GM19023 (cell line): ENCODE measurements around the gene MED22.
"Not testable (repeated sequence)": the region's sequence is repeated elsewhere in the genome, so short reads cannot be mapped to it uniquely, and the experiment has no call there.

Experiments used
- ATAC-seq: cut with Tn5 transposase; IDR thresholded peaks from one replicate; pipeline ENCODE4 v1.9.1; 2021; ENCODE audit warnings: mild to moderate bottlenecking, moderate library complexity; ENCODE audit not compliant: unreplicated experiment

Gene MED22

DNA sequence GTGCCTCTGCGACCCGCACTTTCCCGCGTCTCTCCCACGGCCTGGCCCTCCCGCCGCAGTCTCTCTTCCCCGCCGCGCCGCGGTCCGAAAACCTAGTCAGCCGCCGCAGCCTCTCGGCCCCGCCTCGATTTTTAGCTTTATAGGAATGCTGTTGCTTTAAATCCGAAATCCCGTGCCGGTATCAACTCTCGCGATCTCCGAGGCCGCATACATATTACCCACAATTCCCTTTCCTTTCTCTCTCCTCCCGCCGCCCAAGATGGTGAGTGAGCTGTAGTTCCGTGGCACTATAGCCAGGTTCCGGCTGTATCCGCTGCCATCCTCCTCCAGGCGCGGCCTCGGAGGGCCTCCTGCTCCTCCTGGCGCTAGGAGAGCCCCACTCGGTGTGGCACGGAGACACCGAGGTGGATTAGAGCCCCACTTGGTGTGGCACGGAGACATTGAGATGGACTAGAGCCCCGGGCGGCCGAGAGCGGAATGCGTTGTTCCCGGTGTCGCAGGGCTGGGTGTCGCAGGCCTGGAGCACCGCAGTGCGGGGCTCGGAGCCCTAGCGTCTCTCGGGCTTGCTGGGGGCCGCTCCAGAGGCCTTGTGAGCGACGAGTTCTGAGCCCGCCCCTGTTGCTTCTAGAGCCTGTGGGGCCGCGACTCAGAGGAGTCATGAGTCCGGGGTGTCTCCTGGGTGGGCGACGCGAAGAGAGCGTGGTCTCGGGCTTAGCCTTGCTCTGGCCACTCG is at the start of gene MED22, which contains the start of gene RPL7A:
MED22 (minus strand) TSS at position 147 of the 733 bp plus-strand sequence. CDS start 1,469 bp downstream, outside the sequence.
RPL7A (plus strand) TSS at position 234 of the 733 bp plus-strand sequence; CDS start at position 260, 26 bp downstream.
- ATAC-seq = peak; percentile 72

DNA sequence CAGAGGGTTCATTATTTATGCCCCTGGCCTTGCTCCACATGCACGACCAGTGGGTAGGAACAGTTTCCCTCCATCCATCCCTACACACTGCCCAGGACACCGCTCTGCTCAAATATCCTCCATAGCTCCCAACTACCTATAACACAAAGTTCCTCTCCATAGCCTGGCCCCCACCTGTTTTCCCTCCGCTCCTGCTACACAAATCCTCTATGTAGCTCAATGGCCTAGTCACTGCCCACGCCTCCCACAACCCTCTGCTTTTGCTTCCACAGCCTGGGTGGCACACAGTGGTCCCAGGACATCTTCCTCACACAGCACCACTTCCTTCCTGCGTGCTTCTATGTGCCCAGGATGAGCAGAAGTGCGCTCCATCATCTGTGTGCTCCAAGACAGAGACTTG is 49.4 kb upstream of the MED22 start:
- ATAC-seq = no peak

DNA sequence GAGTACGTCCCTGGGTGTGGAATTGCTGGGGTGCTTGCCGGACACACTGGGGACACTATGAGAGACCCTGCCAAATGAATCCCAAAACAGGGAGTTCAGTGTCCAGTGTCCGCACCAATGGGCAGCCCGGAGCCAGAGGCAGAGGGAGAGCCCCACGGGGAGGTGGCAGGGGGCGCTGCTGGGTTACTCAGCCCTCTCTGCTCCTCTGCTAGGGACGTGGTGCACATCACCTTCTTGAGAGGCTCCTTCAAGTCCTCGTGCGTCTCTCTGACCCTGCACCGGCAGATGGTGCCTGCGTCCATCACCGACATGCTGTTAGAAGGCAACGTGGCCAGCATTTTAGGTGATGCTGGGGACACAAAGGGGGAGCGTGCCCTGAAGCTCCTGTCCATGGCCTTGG is 49.0 kb upstream of the MED22 start:
- ATAC-seq = no peak

- ATAC-seq = no peak
Observed at GRCh38 chr9:133394687-133395271, 46.8 kb upstream of the MED22 start.

GRCh38 chr9:133393399-133393798 is 45.5 kb upstream of the MED22 start:
- ATAC-seq = no peak

GRCh38 chr9:133392308-133392707 is 44.4 kb upstream of the MED22 start:
- not testable (repeated sequence) for ATAC-seq

DNA sequence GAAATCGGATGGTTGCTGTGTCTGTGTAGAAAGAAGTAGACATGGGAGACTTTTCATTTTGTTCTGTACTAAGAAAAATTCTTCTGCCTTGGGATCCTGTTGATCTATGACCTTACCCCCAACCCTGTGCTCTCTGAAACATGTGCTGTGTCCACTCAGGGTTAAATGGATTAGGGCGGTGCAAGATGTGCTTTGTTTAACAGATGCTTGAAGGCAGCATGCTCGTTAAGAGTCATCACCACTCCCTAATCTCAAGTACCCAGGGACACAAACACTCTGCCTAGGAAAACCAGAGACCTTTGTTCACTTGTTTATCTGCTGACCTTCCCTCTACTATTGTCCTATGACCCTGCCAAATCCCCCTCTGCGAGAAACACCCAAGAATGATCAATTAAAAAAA is 43.5 kb upstream of the MED22 start:
- not testable (repeated sequence) for ATAC-seq

DNA sequence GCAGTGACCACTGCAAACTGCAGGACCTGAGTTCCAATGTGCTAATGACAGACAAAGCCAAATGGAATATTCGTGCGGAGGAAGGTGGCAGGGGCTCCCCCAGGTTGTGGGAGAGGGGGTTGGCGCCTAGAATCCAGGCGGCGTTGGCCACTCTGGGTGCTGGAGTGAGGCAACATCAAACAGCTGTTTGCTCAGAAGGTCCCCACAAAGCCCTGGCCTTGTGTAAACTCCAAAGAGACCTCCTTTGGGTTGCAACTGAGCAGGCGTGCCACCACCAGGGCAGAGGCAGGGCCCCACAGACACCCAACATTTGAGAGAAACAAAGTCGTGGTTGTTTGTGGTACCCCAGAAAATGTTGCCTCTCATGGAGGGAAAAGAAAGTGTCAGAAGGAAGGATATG is 42.8 kb upstream of the MED22 start:
- no peak for ATAC-seq

DNA sequence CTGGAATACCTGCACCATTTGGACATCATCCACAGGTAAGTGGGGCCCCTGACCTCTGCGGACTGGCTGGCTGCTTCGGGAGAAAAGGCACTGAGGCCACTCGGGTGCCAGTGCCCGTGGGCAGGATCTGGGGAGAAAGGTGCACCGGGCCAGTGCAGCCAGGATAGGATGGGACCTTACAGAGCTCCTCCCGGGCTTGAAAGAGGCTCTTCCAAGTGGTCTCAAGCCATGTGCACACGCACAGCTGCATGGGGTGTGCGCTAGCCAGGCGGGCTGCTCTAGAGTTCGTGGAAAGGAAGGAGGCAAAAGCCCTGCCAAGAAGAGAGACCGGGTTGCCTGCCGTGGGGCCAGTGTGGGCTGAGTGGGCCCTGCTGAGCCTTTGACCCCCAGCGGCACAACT is 41.6 kb upstream of the MED22 start:
- ATAC-seq = no peak

DNA sequence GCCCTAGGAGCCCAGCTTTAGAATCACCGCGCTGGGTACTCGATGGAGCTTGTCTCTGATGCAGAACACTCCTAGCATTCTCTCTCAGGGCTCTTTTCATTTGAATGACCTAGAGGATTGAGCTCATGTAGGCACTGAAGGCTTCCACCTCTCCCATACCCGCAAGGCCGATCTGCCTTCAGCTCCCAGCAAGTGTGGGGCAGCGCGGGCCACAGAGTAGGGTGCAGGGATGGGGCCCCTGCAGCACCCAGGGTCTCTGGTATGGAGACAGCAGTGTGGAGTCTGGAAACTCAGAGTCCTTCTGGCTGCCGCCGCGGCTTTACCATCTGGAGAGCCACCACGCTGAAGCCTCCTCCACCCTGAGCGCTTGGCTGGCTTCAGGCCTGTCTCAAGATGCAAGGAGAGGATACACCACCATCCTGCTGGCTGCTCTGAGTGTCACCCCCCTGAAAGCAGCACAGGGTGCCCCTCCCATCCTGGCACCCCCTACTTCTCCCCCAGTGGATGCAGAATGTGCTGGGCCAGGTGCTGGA is 41.2 kb upstream of the MED22 start:
- ATAC-seq = no peak

GRCh38 chr9:133387680-133388079 is 39.7 kb upstream of the MED22 start:
- no peak for ATAC-seq

- ATAC-seq = no peak
Observed at GRCh38 chr9:133386338-133386737, 38.4 kb upstream of the MED22 start.

- no peak for ATAC-seq
Observed at GRCh38 chr9:133385452-133385851, 37.5 kb upstream of the MED22 start.

DNA sequence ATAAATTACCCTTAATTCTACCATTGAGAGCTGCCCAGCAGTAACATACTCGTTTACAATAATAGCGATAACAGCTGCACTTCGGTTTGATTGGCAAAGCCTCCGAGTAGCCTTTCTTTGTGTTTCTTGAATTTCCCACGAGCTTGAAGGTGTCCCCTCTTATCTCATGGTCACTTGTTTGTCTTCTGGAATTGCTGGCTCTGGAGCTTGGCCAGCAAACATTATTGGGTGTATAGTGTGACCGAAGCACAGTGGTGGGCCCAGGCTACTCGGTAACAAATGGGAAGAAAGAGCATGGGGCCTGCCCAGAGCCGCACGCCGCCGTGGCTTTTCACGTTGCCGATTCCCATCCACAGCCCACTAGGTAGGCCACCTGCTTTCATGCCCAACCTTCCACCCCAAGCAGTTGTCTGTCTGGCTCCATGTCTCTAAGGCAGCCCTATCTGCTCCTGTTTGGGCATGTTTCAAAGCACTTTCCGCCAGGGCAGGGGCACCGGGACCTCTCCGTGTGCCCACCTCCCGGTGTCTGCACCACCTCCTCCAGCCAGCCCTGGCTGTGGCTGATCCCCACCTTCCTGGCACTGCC is 36.9 kb upstream of the MED22 start:
- ATAC-seq = no peak

DNA sequence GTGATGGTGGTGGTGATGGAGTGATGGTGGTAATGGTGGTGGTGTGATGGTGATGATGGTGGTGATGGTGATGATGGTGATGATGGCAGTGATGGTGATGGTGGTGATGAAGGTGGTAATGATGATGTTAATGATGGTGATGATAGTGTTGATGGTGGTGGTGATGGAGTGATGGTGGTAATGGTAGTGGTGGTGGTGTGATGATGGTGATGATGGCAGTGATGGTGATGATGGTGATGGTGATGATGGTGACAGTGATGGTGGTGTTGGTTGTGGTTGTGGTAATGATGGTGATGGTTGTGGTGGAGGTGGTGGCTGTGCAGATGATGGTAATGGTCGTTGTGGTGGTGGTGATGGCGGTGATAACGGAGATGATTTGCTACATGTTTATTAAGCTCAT is 35.5 kb upstream of the MED22 start:
- no peak for ATAC-seq

GRCh38 chr9:133382507-133383141 is 34.7 kb upstream of the MED22 start:
- ATAC-seq = no peak

DNA sequence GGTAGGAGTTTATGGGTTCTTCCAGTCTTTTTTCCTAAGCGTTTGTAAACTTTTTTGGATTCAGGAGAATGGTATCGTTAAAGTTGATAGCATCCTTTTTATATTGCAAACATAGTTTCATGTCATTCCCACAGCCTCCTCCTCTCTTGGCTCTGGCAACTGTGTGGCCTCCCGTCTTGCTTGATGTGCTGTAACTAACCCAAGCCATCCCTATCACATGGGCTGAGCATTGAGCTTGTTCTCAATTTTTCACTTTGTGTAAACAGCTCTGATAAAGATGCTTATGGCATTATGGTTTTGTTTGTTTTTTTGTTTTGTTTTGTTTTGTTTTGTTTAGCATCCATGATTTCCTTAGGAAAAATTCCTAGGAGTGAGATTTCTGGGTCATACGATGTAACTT is 32.8 kb upstream of the MED22 start:
- no peak for ATAC-seq

DNA sequence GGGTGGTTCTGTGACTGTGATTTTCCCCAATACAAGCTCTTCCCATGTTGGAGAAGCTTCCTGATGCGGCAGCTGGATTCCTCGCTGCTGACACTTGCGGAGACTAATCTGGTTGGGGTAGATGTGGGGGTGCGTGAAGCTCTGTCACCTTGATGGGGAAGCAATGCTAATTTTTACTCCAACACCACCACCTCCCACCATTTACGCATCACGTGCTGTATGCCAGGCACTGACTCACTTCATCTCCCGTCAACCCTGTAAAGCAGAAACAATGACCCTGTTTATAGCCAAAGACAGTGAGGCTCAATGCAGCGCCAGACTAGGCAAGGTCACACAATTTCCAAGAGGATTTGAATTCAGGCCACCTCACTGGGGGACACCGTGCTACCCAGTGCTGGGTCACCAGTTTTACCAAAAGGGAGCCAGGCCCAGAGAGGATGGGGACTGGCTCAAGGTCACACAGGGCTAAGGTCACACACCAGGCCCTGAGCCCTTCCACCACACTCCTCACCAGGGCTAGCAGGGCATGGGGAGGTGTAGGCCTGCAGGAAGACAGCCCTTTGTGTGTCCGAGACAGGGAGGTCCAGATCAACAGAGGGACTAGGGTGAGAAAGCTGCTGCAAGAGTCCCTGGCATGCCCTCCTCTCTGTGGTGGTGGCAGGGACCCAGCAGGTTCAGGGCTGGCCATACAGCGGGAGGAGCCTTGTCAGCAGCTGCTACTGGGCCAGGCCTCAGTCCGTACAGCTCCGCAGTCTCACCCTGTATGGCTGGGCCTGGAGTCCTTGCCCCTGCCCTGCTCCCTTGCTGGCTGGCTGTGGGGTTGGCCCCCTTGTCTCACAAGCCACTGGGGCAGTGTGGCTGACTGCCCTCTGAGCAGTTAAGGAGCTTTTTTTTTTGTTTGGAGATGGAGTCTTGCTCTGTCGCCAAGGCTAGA is 31.5 kb upstream of the MED22 start:
- ATAC-seq = no peak

- no peak for ATAC-seq
Observed at GRCh38 chr9:133378408-133378962, 30.6 kb upstream of the MED22 start.

GRCh38 chr9:133377721-133378216 is 29.8 kb upstream of the MED22 start:
- ATAC-seq = no peak
